Natural killer cell (primary cell): ENCODE results near the gene JARID2. TPM values are rescaled to one million over a fixed set of nuclear protein-coding genes. Genes with fewer than 3 reads are reported as not detected.

ENCODE experiments used
- ATAC-seq, 3 donors: fragments of 150-1000 bp in 2 of 3; fragments of 200-7000 bp in 1 of 3; cut with Tn5 transposase; 1 replicate in 1 of 3; 2 replicates in 2 of 3; pipeline ENCODE4 v1.10.0; 2021; ENCODE audit warnings: mild to moderate bottlenecking in 2 of 3, moderate library complexity in 2 of 3
- DNase-seq, 2 donors: peaks; one replicate each; pipeline versions ENCODE4 v3.0.0 to v3.0.0-alpha.2; 2013 to 2021; ENCODE audit warnings: mixed read lengths in 1 of 2
- H3K27ac ChIP-seq: one replicate; pipeline ENCODE4 v1.5.1; 2013; ENCODE audit warnings: mild to moderate bottlenecking, low read length
- H3K27me3 ChIP-seq: one replicate; pipeline ENCODE4 v1.6.1; 2013; ENCODE audit warnings: low read length; ENCODE audit not compliant: control insufficient read depth, insufficient read depth
- H3K36me3 ChIP-seq: one replicate; pipeline ENCODE4 v1.6.1; 2013; ENCODE audit warnings: low read length; ENCODE audit not compliant: control insufficient read depth, insufficient read depth
- H3K4me1 ChIP-seq: one replicate; pipeline ENCODE4 v1.6.1; 2013; ENCODE audit warnings: low read length; ENCODE audit not compliant: control insufficient read depth, insufficient read depth
- H3K4me3 ChIP-seq: one replicate; pipeline ENCODE4 v1.5.1; 2013; ENCODE audit warnings: low read length
- H3K9me3 ChIP-seq: one replicate; pipeline ENCODE4 v1.6.1; 2013; ENCODE audit warnings: low read length; ENCODE audit not compliant: control insufficient read depth, insufficient read depth
- H3K27ac Mint-ChIP-seq, 2 donors: one replicate each; pipeline ENCODE4 v1.8.0; 2022; ENCODE audit warnings: mild to moderate bottlenecking in 2 of 2, mixed read lengths in 2 of 2, moderate library complexity in 1 of 2
- H3K27me3 Mint-ChIP-seq, 2 donors: one replicate each; pipeline ENCODE4 v1.8.0; 2022; ENCODE audit warnings: low read depth in 2 of 2, mixed read lengths in 2 of 2
- H3K36me3 Mint-ChIP-seq: one replicate; pipeline ENCODE4 v1.8.0; 2022; ENCODE audit warnings: mixed read lengths
- H3K4me1 Mint-ChIP-seq, 2 donors: one replicate each; pipeline ENCODE4 v1.8.0; 2022; ENCODE audit warnings: mixed read lengths in 2 of 2
- H3K4me3 Mint-ChIP-seq: one replicate; pipeline ENCODE4 v1.8.0; 2022; ENCODE audit warnings: mild to moderate bottlenecking, moderate library complexity, mixed read lengths
- H3K9me3 Mint-ChIP-seq, 2 donors: one replicate each; pipeline ENCODE4 v1.8.0; 2022; ENCODE audit warnings: mixed read lengths in 2 of 2
- CTCF ChIP-seq: fragments of 200-600 bp; IDR thresholded peaks from one replicate; pipeline ENCODE4 v1.8.0; 2022; ENCODE audit warnings: antibody characterized with exemption
- WGBS: methylation state at CpG from one replicate; pipeline ENCODE4 v1.1.7; 2013; ENCODE audit warnings: missing lambda C conversion rate; ENCODE audit not compliant: insufficient coverage; 5-methylcytosine and 5-hydroxymethylcytosine counted together
- intact Hi-C: fragments of 100-400 bp; cut with micrococcal nuclease; formaldehyde crosslinking; loops from one replicate; pipeline ENCODE4 v1.14.2; 2022
- total RNA-seq, 4 donors: library from RNA; stranded (reverse); fragments of 120-200 nt in 1 of 4; gene quantifications; one replicate each; pipeline versions ENCODE4 v1.2.3 to v1.2.4, GENCODE V29; 2013 to 2022

JARID2 gene
- total RNA-seq, 3 donors from 2014 or later (not counting 1 experiment from before 2014, with no cell fraction given) = 49.9 to 60.9 (median 60.5) TPM

- Mint-ChIP-seq H3K27ac (peak overlapping the region; percentile 82 to 90), H3K4me1 (peaks cover 91 to 92% of the 10 kb centered on the region in 2 donors), H3K9me3 (no peaks in the 10 kb centered on the region), H3K27me3 (no peaks in the 10 kb centered on the region), H3K4me3 (peak overlapping the region; percentile 10), H3K36me3 (no peaks in the 10 kb centered on the region)
- ATAC-seq = peak in 2 of 3 donors; percentile 48 to 49
- DNase-seq = no peak
- no peak overlapping the region for H3K4me3 ChIP-seq
- TF ChIP-seq CTCF = no peak
- no peaks in the 10 kb centered on the region for H3K27me3 ChIP-seq
- H3K4me1 ChIP-seq = peaks cover 48% of the 10 kb centered on the region
- 33% methylated on average over 1 of the region's 1 CpG for WGBS
- no peaks in the 10 kb centered on the region for H3K9me3 ChIP-seq
- peak overlapping the region; percentile 32 for H3K27ac ChIP-seq
- no peaks in the 10 kb centered on the region for H3K36me3 ChIP-seq
- intact Hi-C loops = no loop called here
These were observed 188.4 kb downstream of the JARID2 start for GRCh38 chr6:15434263-15434662.

GRCh38 chr6:15434823-15435380 is 189.0 kb downstream of the JARID2 start:
- H3K4me1 ChIP-seq = peaks cover 53% of the 10 kb centered on the region
- Mint-ChIP-seq H3K4me3 (peak overlapping the region; percentile 81), H3K36me3 (no peaks in the 10 kb centered on the region), H3K27ac (peak overlapping the region; percentile 82 to 90), H3K27me3 (no peaks in the 10 kb centered on the region), H3K4me1 (peaks cover 92 to 95% of the 10 kb centered on the region in 2 donors), H3K9me3 (no peaks in the 10 kb centered on the region)
- no peaks in the 10 kb centered on the region for H3K9me3 ChIP-seq
- WGBS = 100% methylated on average over 2 of the region's 2 CpGs
- ATAC-seq = peak in 1 of 3 donors; percentile 33
- DNase-seq = no peak
- TF ChIP-seq CTCF = no peak
- no peak overlapping the region for H3K4me3 ChIP-seq
- H3K36me3 ChIP-seq = no peaks in the 10 kb centered on the region
- H3K27me3 ChIP-seq = no peaks in the 10 kb centered on the region
- peak overlapping the region; percentile 32 for H3K27ac ChIP-seq
- intact Hi-C loops = no loop called here

- DNase-seq = no peak
- intact Hi-C loops = no loop called here
- ATAC-seq = no peak
- H3K27me3 Mint-ChIP-seq = no peaks in the 10 kb centered on the region
- no peak for TF ChIP-seq CTCF
- Histone ChIP-seq H3K4me1 (peaks cover 57% of the 10 kb centered on the region), H3K36me3 (no peaks in the 10 kb centered on the region), H3K27me3 (no peaks in the 10 kb centered on the region), H3K27ac (no peak overlapping the region), H3K9me3 (no peaks in the 10 kb centered on the region), H3K4me3 (no peak overlapping the region)
- peaks cover 92 to 95% of the 10 kb centered on the region in 2 donors for H3K4me1 Mint-ChIP-seq
- H3K36me3 Mint-ChIP-seq = no peaks in the 10 kb centered on the region
- H3K9me3 Mint-ChIP-seq = no peaks in the 10 kb centered on the region
- WGBS = no CpG with 5 or more reads among the region's 1 CpG
- H3K4me3 Mint-ChIP-seq = no peak overlapping the region
- H3K27ac Mint-ChIP-seq = peak overlapping the region; percentile 82 to 90
These were observed 189.6 kb downstream of the JARID2 start for GRCh38 chr6:15435468-15435867.

- no peaks in the 10 kb centered on the region for H3K27me3 ChIP-seq
- no peak for ATAC-seq
- peaks cover 58% of the 10 kb centered on the region for H3K4me1 ChIP-seq
- Mint-ChIP-seq H3K27me3 (no peaks in the 10 kb centered on the region), H3K4me3 (no peak overlapping the region), H3K36me3 (no peaks in the 10 kb centered on the region), H3K27ac (peak overlapping the region; percentile 68 to 88), H3K9me3 (no peaks in the 10 kb centered on the region), H3K4me1 (peaks cover 92 to 95% of the 10 kb centered on the region in 2 donors)
- intact Hi-C loops = no loop called here
- no peak overlapping the region for H3K4me3 ChIP-seq
- no peak for TF ChIP-seq CTCF
- H3K36me3 ChIP-seq = no peaks in the 10 kb centered on the region
- 95% methylated on average over 3 of the region's 3 CpGs for WGBS
- no peak overlapping the region for H3K27ac ChIP-seq
- no peaks in the 10 kb centered on the region for H3K9me3 ChIP-seq
- DNase-seq = no peak
These were observed 190.6 kb downstream of the JARID2 start for GRCh38 chr6:15436451-15436850.
